ENCODE measurements around the gene KCNIP4.

The KCNIP4 gene

DNA sequence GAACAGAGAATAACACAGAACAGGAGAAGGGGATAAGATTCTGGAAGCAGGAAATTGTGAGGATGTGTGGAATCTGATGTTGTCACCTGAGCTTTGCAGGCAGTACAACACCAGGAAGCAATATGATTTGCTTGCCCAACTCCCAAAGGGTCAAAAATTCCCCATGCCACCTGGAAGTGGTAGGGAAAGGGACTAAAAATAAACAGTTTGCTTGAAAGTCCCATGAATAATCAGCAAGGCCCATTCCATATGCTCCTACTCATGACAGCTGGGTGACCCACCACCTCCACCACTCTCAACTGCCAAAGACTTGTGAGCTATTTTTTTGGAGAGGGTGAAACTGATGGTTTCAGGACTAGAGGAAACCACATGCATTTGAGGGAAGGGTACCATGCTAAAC, 168.4 kb downstream of the KCNIP4 start:
- no peak overlapping the region for H3K4me3 ChIP-seq (ENCODE audit: low read depth, low read length)
- no peak for DNase-seq (ENCODE audit: low read depth)
- TF ChIP-seq CTCF (IDR thresholded peaks at IDR 0.05; ENCODE audit: low read depth, low read length, missing control alignments): no peak

- DNase-seq (ENCODE audit: low read depth): no peak
- TF ChIP-seq CTCF (IDR thresholded peaks at IDR 0.05; ENCODE audit: low read depth, low read length, missing control alignments): no peak
- H3K4me3 ChIP-seq (ENCODE audit: low read depth, low read length): no peak overlapping the region
Observed at GRCh38 chr4:21778702-21779101, 169.9 kb downstream of the KCNIP4 start.

- TF ChIP-seq CTCF (IDR thresholded peaks at IDR 0.05; ENCODE audit: low read depth, low read length, missing control alignments): no peak
- H3K4me3 ChIP-seq (ENCODE audit: low read depth, low read length): no peak overlapping the region
- DNase-seq (ENCODE audit: low read depth): no peak
Observed at GRCh38 chr4:21775703-21776102, 172.9 kb downstream of the KCNIP4 start.

GRCh38 chr4:21769404-21770147, 179.0 kb downstream of the KCNIP4 start:
- no peak overlapping the region for H3K4me3 ChIP-seq (ENCODE audit: low read depth, low read length)
- no peak for DNase-seq (ENCODE audit: low read depth)
- TF ChIP-seq CTCF (IDR thresholded peaks at IDR 0.05; ENCODE audit: low read depth, low read length, missing control alignments): no peak

GRCh38 chr4:21768349-21769310, 179.9 kb downstream of the KCNIP4 start:
- no peak overlapping the region for H3K4me3 ChIP-seq (ENCODE audit: low read depth, low read length)
- DNase-seq (ENCODE audit: low read depth): peak; percentile 3
- TF ChIP-seq CTCF (IDR thresholded peaks at IDR 0.05; ENCODE audit: low read depth, low read length, missing control alignments): peak; percentile 72

DNA sequence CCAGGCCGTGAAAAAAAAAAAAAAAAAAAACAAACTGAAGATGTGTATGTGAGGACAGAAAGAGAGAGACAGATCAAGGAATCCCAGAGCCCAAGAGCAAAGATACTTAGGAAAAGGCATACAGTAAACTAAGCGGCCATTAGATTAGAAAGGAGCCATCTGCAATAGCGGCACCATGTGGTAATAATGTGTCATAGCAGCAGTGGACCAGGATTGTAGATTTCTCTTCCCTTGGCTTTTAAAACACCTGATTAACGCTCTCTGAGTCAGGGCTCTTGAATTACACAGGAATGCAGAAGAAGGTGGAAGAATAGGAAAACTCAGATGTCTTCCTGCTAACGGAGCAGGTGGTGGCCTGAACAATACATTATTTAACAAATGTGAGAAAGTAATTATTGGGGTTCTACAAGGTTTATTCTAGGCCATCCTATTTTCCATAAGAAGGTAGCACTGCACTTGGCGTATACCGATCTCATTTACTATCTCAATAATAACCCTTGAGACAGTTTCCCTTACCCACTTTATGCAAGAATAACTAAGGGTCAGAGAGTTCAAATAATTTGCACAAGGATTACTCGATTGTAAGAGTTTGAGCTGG, 182.7 kb downstream of the KCNIP4 start:
- H3K4me3 ChIP-seq (ENCODE audit: low read depth, low read length): no peak overlapping the region
- DNase-seq (ENCODE audit: low read depth): peak; percentile 8
- TF ChIP-seq CTCF (IDR thresholded peaks at IDR 0.05; ENCODE audit: low read depth, low read length, missing control alignments): peak; percentile 88
